OCI-LY3 (cell line): ENCODE results near the gene AGBL4.

Source experiments
- H2AFZ ChIP-seq: fragments of 200-600, 300-600 bp; shearing (Covaris generic); 2 replicates; pipeline ENCODE4 v1.6.0; 2014; ENCODE audit warnings: antibody characterized with exemption, low read depth, low read length
- H3K27ac ChIP-seq: fragments of 200-600, 300-600 bp; sonication (generic); 2 replicates; pipeline ENCODE4 v1.5.1; 2014; ENCODE audit warnings: mild to moderate bottlenecking, low read length, moderate library complexity, mixed read lengths
- H3K27me3 ChIP-seq: fragments of 200-600, 300-600 bp; sonication (generic); 2 replicates; pipeline ENCODE4 v1.6.1; 2014; ENCODE audit warnings: low read depth, low read length, mixed read lengths
- H3K36me3 ChIP-seq: fragments of 200-600, 300-600 bp; sonication (generic); replicated peaks from 2 replicates; pipeline ENCODE3; 2014; ENCODE audit warnings: low read depth, low read length, mixed read lengths
- H3K4me1 ChIP-seq: fragments of 300-600, 200-600 bp; sonication (generic); 2 replicates; pipeline ENCODE4 v1.6.1; 2014; ENCODE audit warnings: low read length, mixed read lengths
- H3K4me2 ChIP-seq: fragments of 200-600, 300-600 bp; sonication (generic); 2 replicates; pipeline ENCODE4 v1.6.1; 2014; ENCODE audit warnings: low read length, mixed read lengths
- H3K4me3 ChIP-seq: fragments of 300-600, 200-600 bp; sonication (generic); 2 replicates; pipeline ENCODE4 v1.5.1; 2014; ENCODE audit warnings: antibody characterized with exemption, mild to moderate bottlenecking, low read length, moderate library complexity
- H3K79me2 ChIP-seq: fragments of 300-600, 200-600 bp; shearing (Covaris generic); 2 replicates; pipeline ENCODE4 v1.6.1; 2014; ENCODE audit warnings: mild to moderate bottlenecking, low read length, mixed read lengths
- H3K9ac ChIP-seq: fragments of 300-600, 200-600 bp; shearing (Covaris generic); 2 replicates; pipeline ENCODE4 v1.6.0; 2014; ENCODE audit warnings: mild to moderate bottlenecking, low read length, moderate library complexity
- H3K9me3 ChIP-seq: fragments of 200-600, 300-600 bp; shearing (Covaris generic); 2 replicates; pipeline ENCODE4 v1.6.1; 2014; ENCODE audit warnings: low read length, mixed read lengths; ENCODE audit not compliant: insufficient read depth
- H4K20me1 ChIP-seq: fragments of 200-600, 300-600 bp; sonication (generic); 2 replicates; pipeline ENCODE4 v1.6.1; 2016; ENCODE audit warnings: low read length, mixed read lengths; ENCODE audit not compliant: insufficient read depth
- CTCF ChIP-seq: fragments of 200-600, 300-600 bp; sonication (generic); IDR thresholded peaks from 2 replicates; pipeline ENCODE4 v1.5.1; 2014; ENCODE audit warnings: antibody characterized with exemption, low read length, low read depth
- EZH2phosphoT487 ChIP-seq: fragments of 200-600 bp; shearing (Covaris generic); IDR thresholded peaks from 2 replicates; pipeline ENCODE4 v1.6.1; 2018; ENCODE audit warnings: antibody characterized with exemption, mixed run types, low read depth

Gene AGBL4

GRCh38 chr1:48794816-48795215 is 1228.9 kb downstream of the AGBL4 start:
- H3K9ac ChIP-seq = no peak overlapping the region
- no peak overlapping the region for H3K4me3 ChIP-seq
- H3K4me1 ChIP-seq = peaks cover 68% of the 10 kb centered on the region
- H3K36me3 ChIP-seq = no peaks in the 10 kb centered on the region
- H4K20me1 ChIP-seq = no peaks in the 10 kb centered on the region
- TF ChIP-seq CTCF (no peak), EZH2phosphoT487 (no peak)
- H2AFZ ChIP-seq = no peak overlapping the region
- H3K27ac ChIP-seq = peak overlapping the region; percentile 83
- H3K9me3 ChIP-seq = no peaks in the 10 kb centered on the region
- H3K4me2 ChIP-seq = peak overlapping the region; percentile 69
- H3K27me3 ChIP-seq = no peaks in the 10 kb centered on the region
- H3K79me2 ChIP-seq = no peaks in the 10 kb centered on the region

GRCh38 chr1:48793863-48794262 is 1229.9 kb downstream of the AGBL4 start:
- H3K4me3 ChIP-seq = peak overlapping the region; percentile 45
- H3K4me1 ChIP-seq = peaks cover 76% of the 10 kb centered on the region
- H3K27ac ChIP-seq = peak overlapping the region; percentile 83
- no peaks in the 10 kb centered on the region for H3K79me2 ChIP-seq
- H2AFZ ChIP-seq = no peak overlapping the region
- H4K20me1 ChIP-seq = no peaks in the 10 kb centered on the region
- H3K27me3 ChIP-seq = no peaks in the 10 kb centered on the region
- H3K36me3 ChIP-seq = no peaks in the 10 kb centered on the region
- H3K9me3 ChIP-seq = no peaks in the 10 kb centered on the region
- peak overlapping the region; percentile 52; the same call in 1 of the 2 replicates for H3K9ac ChIP-seq
- TF ChIP-seq EZH2phosphoT487 = no peak
- TF ChIP-seq CTCF = no peak
- peak overlapping the region; percentile 69 for H3K4me2 ChIP-seq

- no peaks in the 10 kb centered on the region for H3K79me2 ChIP-seq
- peak overlapping the region; percentile 69 for H3K4me2 ChIP-seq
- H3K9me3 ChIP-seq = no peaks in the 10 kb centered on the region
- H2AFZ ChIP-seq = no peak overlapping the region
- no peaks in the 10 kb centered on the region for H3K36me3 ChIP-seq
- no peaks in the 10 kb centered on the region for H3K27me3 ChIP-seq
- no peaks in the 10 kb centered on the region for H4K20me1 ChIP-seq
- TF ChIP-seq CTCF (no peak), EZH2phosphoT487 (no peak)
- H3K4me1 ChIP-seq = peaks cover 85% of the 10 kb centered on the region
- H3K4me3 ChIP-seq = peak overlapping the region; percentile 45; the same call in 1 of the 2 replicates
- peak overlapping the region; percentile 44; the same call in 1 of the 2 replicates for H3K9ac ChIP-seq
- peak overlapping the region; percentile 83; the same call in 1 of the 2 replicates for H3K27ac ChIP-seq
Observed at GRCh38 chr1:48792961-48793360, 1230.8 kb downstream of the AGBL4 start.

GRCh38 chr1:48790397-48790796 is 1233.4 kb downstream of the AGBL4 start:
- Histone ChIP-seq H2AFZ (no peak overlapping the region), H3K9ac (peak overlapping the region; percentile 75), H3K4me1 (peaks cover 97% of the 10 kb centered on the region), H3K9me3 (no peaks in the 10 kb centered on the region), H3K79me2 (no peaks in the 10 kb centered on the region), H3K27ac (peak overlapping the region; percentile 99), H3K4me3 (peak overlapping the region; percentile 54), H3K27me3 (no peaks in the 10 kb centered on the region), H3K4me2 (peak overlapping the region; percentile 80), H4K20me1 (no peaks in the 10 kb centered on the region), H3K36me3 (no peaks in the 10 kb centered on the region)
- TF ChIP-seq CTCF (no peak), EZH2phosphoT487 (no peak)
